Stimulated activated effector memory CD8-positive, alpha-beta T cell treated with anti-CD3 and anti-CD28 coated beads, Interleukin-12 subunit alpha, Interleukin-12 subunit beta, amount 100 ng/mL, for 72 hours (primary cell): Measurements from ENCODE around the gene NDST4.

Source experiments
- ATAC-seq: fragments of 150-1000 bp; cut with Tn5 transposase; 2 replicates; pipeline ENCODE4 v1.10.0; 2021
- DNase-seq, 2 donors: peaks; one replicate each; pipeline ENCODE4 v3.0.0; 2021 to 2022; ENCODE audit warnings: low spot score in 2 of 2
- H3K27ac Mint-ChIP-seq: one replicate; pipeline ENCODE4 v1.8.0; 2022; ENCODE audit warnings: mild to moderate bottlenecking, mixed read lengths
- H3K36me3 Mint-ChIP-seq: one replicate; pipeline ENCODE4 v1.8.0; 2022; ENCODE audit warnings: mild to moderate bottlenecking, mixed read lengths
- H3K4me1 Mint-ChIP-seq: one replicate; pipeline ENCODE4 v1.8.0; 2022; ENCODE audit warnings: mixed read lengths
- H3K4me3 Mint-ChIP-seq: one replicate; pipeline ENCODE4 v1.8.0; 2022; ENCODE audit warnings: mild to moderate bottlenecking, mixed read lengths
- H3K9me3 Mint-ChIP-seq: one replicate; pipeline ENCODE4 v1.8.0; 2022; ENCODE audit warnings: mixed read lengths

The NDST4 gene

DNA sequence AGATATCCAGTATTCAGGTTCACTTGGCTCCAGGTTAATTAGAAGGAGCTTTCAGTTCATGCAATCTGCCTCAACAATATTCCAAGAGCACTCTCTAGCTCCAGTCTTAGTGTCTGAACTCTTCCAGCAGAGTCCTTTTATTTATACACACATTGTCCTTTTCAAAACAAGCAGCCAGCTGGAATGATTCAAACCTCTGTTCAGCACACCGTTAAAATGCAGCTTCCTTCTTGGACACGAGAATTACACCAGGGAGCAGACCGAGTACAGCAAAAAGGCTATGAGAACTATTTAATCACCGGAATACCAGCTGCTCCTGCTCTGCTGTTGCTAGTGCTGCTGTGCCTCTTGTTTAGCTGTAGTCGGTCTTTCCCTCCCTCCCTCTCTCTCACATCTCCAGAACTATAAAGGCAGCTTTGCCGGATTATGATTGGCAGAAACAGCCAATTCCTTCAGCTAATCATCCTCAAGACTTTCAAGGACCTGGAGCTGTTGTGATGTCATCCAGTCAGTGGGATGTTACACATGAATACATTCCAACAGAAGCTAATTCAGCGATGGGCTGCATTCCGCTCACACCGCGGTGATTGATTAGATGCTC lies at the start of gene NDST4:
TSS of gene NDST4 (minus strand) at position 115 of the 601 bp plus-strand sequence. CDS start 36,584 bp downstream, outside the sequence.
- DNase-seq: no peak
- H3K4me3 Mint-ChIP-seq: no peak within 1 kb of the TSS
- no peaks in the 10 kb centered on the region for H3K9me3 Mint-ChIP-seq
- H3K27ac Mint-ChIP-seq: no peak within 1 kb of the TSS
- no peak for ATAC-seq
- no peaks in the 10 kb centered on the region for H3K36me3 Mint-ChIP-seq
- H3K4me1 Mint-ChIP-seq: no peaks in the 10 kb centered on the region

- no peaks in the 10 kb centered on the region for H3K9me3 Mint-ChIP-seq
- no peaks in the 10 kb centered on the region for H3K36me3 Mint-ChIP-seq
- no peaks in the 10 kb centered on the region for H3K4me1 Mint-ChIP-seq
- H3K4me3 Mint-ChIP-seq: no peak overlapping the region
- ATAC-seq (no peak), DNase-seq (no peak)
- H3K27ac Mint-ChIP-seq: no peak overlapping the region
Observed at GRCh38 chr4:115159141-115159540, 45.7 kb upstream of the NDST4 start.

DNA sequence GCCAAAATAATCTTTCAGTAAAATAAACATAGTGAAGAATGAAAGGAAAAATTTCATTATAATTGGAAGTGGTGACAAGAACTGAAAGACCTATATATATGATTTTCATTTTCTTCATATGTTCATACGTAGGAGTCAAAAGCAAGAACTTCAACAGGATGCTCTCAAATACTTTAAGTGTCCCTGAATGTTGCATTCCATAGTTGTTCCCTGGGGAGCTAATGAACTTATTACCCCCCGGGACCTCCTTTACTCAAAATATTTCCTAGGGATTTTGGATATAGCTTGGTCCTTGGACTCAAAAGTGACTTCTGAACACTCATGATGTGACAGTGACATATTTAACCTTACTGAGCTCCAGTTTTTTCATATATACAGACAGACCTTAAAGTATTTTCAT lies 44.9 kb upstream of the NDST4 start:
- no peaks in the 10 kb centered on the region for H3K4me1 Mint-ChIP-seq
- H3K36me3 Mint-ChIP-seq: no peaks in the 10 kb centered on the region
- no peak overlapping the region for H3K27ac Mint-ChIP-seq
- ATAC-seq: no peak
- H3K4me3 Mint-ChIP-seq: no peak overlapping the region
- DNase-seq: no peak
- no peaks in the 10 kb centered on the region for H3K9me3 Mint-ChIP-seq

DNA sequence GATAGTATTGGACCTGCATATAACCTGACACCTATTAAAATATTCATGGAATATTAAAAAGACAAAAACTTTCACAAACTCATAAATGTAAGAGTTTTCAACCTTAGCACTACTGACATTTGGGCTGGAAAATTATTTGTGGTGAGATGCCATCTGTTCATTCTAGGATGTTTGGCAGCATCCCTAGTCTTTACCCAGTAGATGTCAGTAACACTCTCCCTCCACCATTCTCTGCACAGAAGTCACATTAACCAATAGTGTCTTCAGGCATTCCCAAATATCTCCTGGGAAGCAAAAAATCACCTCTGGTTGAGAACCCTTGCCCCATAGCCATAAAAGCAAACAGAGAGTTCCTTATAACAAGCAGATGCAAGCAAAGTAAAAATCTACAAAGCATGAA lies 41.4 kb upstream of the NDST4 start:
- Mint-ChIP-seq H3K4me1 (no peaks in the 10 kb centered on the region), H3K36me3 (no peaks in the 10 kb centered on the region), H3K27ac (no peak overlapping the region), H3K9me3 (no peaks in the 10 kb centered on the region), H3K4me3 (no peak overlapping the region)
- no peak for DNase-seq
- ATAC-seq: no peak

- Mint-ChIP-seq H3K9me3 (no peaks in the 10 kb centered on the region), H3K36me3 (no peaks in the 10 kb centered on the region), H3K4me3 (no peak overlapping the region), H3K4me1 (no peaks in the 10 kb centered on the region), H3K27ac (no peak overlapping the region)
- no peak for DNase-seq
- no peak for ATAC-seq
Observed at GRCh38 chr4:115152965-115153364, 39.5 kb upstream of the NDST4 start.

DNA sequence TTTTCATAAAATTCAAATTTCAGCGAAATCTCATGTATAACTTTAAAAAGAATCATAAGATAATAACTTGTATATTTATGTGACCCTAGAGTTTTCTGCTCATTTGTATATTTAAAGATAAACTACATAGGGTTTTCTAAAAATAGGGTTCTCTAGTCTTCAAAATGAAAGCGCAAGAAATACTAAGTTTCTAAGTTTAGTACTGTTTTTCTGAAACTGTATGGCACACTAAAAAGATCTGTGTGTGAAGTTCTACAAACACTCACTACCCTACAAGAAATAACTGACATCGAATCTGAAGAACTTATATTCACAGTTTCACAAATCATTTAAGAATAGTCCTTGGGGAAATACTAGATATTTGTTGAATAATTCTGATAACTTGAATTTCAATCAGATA lies 38.7 kb upstream of the NDST4 start:
- Mint-ChIP-seq H3K9me3 (no peaks in the 10 kb centered on the region), H3K27ac (no peak overlapping the region), H3K4me1 (no peaks in the 10 kb centered on the region), H3K36me3 (no peaks in the 10 kb centered on the region), H3K4me3 (no peak overlapping the region)
- DNase-seq (no peak), ATAC-seq (no peak)

- ATAC-seq (no peak), DNase-seq (no peak)
- no peaks in the 10 kb centered on the region for H3K36me3 Mint-ChIP-seq
- no peak overlapping the region for H3K27ac Mint-ChIP-seq
- H3K4me3 Mint-ChIP-seq: no peak overlapping the region
- H3K4me1 Mint-ChIP-seq: no peaks in the 10 kb centered on the region
- H3K9me3 Mint-ChIP-seq: no peaks in the 10 kb centered on the region
Observed at GRCh38 chr4:115149106-115149505, 35.7 kb upstream of the NDST4 start.

GRCh38 chr4:115145393-115146160 lies 32.2 kb upstream of the NDST4 start:
- Mint-ChIP-seq H3K9me3 (no peaks in the 10 kb centered on the region), H3K27ac (no peak overlapping the region), H3K4me1 (no peaks in the 10 kb centered on the region), H3K4me3 (no peak overlapping the region), H3K36me3 (no peaks in the 10 kb centered on the region)
- ATAC-seq (no peak), DNase-seq (no peak)

DNA sequence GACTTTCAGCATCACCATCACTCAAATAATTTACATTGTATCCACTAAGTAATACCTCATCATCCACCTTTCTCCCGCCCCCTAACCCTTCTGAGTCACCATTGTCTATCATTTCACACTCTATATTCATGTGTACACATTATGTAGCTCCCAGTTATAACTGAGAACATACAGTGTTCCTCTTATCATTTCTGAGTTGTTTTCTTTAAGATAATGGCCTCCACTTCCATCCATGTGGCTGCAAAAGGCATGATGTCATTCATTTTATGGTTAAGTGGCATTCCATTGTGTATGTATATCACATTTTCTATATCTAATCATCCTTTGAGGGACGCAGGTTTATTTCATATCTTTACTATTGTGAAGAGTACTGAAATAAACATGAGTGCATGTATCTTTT lies 14.6 kb upstream of the NDST4 start:
- Mint-ChIP-seq H3K4me1 (no peaks in the 10 kb centered on the region), H3K9me3 (peaks cover 2% of the 10 kb centered on the region), H3K4me3 (no peak overlapping the region), H3K36me3 (no peaks in the 10 kb centered on the region), H3K27ac (no peak overlapping the region)
- DNase-seq (no peak), ATAC-seq (no peak)

- DNase-seq (no peak), ATAC-seq (no peak)
- Mint-ChIP-seq H3K4me1 (no peaks in the 10 kb centered on the region), H3K27ac (no peak overlapping the region), H3K4me3 (no peak overlapping the region), H3K36me3 (no peaks in the 10 kb centered on the region), H3K9me3 (peaks cover 2% of the 10 kb centered on the region)
Observed at GRCh38 chr4:115126491-115126890, 13.1 kb upstream of the NDST4 start.

DNA sequence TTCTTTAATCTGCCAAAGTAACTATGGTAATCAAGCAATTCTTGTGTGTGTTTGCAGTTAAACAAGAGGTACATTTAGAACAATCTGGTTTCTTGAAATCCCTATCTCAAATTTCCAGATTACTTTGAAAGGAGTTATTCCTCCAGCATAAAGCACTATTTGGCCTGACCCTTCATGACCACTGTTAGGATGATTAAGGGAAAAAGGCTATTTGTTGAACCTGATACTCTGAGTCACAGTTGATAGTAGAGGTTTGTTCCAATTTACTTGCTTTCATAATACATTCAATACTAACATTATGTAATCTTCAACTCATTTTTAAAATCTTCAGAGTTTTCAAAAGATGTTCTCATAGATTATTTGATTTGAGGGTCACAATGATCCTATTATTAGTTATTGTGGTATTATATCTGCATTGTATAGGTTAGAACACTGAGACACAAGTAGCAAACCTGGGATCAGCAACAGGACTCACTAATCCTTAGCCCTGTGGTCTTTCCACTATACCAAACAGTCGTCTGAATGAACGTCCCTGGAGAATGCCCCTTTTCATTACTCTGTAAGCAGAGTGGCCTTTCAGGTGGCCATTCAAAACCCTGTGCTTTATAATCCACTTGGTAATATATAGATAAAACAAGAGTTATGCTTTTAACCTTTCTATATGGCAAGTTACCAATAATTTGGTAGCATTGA lies 8.1 kb upstream of the NDST4 start:
- no peaks in the 10 kb centered on the region for H3K36me3 Mint-ChIP-seq
- H3K4me3 Mint-ChIP-seq: no peak overlapping the region
- H3K4me1 Mint-ChIP-seq: no peaks in the 10 kb centered on the region
- no peak for DNase-seq
- H3K9me3 Mint-ChIP-seq: peaks cover 2% of the 10 kb centered on the region
- no peak for ATAC-seq
- no peak overlapping the region for H3K27ac Mint-ChIP-seq

DNA sequence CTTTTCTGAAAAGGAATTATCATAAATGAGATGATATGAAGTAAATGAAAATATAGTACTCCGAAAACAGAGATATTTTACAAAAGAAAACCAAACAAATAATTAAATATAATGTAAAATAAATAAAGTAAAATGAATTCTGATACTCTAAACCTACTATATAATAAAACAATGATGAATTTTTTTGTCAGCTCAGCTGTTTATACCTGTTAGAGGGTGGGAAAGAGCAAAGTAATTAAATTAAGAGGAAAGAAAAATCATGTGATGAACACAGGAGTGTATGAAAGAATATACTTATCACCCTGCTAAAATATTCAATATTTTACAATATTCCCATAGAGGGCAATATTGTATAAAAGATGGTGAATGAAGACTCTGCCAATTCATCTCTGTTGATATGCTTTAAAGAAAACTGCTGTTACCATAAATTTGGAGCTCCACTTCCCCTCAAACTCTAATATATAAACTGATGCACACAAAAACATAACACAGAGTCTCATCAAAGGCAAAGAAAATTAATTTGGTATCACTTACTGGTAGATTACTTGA lies 6.5 kb upstream of the NDST4 start:
- no peak for DNase-seq
- no peaks in the 10 kb centered on the region for H3K9me3 Mint-ChIP-seq
- H3K27ac Mint-ChIP-seq: no peak overlapping the region
- no peak for ATAC-seq
- no peaks in the 10 kb centered on the region for H3K36me3 Mint-ChIP-seq
- H3K4me3 Mint-ChIP-seq: no peak overlapping the region
- H3K4me1 Mint-ChIP-seq: no peaks in the 10 kb centered on the region

- Mint-ChIP-seq H3K36me3 (no peaks in the 10 kb centered on the region), H3K27ac (no peak overlapping the region), H3K4me3 (no peak overlapping the region), H3K4me1 (no peaks in the 10 kb centered on the region), H3K9me3 (no peaks in the 10 kb centered on the region)
- ATAC-seq (no peak), DNase-seq (no peak)
Observed at GRCh38 chr4:115117651-115118050, 4.2 kb upstream of the NDST4 start.

DNA sequence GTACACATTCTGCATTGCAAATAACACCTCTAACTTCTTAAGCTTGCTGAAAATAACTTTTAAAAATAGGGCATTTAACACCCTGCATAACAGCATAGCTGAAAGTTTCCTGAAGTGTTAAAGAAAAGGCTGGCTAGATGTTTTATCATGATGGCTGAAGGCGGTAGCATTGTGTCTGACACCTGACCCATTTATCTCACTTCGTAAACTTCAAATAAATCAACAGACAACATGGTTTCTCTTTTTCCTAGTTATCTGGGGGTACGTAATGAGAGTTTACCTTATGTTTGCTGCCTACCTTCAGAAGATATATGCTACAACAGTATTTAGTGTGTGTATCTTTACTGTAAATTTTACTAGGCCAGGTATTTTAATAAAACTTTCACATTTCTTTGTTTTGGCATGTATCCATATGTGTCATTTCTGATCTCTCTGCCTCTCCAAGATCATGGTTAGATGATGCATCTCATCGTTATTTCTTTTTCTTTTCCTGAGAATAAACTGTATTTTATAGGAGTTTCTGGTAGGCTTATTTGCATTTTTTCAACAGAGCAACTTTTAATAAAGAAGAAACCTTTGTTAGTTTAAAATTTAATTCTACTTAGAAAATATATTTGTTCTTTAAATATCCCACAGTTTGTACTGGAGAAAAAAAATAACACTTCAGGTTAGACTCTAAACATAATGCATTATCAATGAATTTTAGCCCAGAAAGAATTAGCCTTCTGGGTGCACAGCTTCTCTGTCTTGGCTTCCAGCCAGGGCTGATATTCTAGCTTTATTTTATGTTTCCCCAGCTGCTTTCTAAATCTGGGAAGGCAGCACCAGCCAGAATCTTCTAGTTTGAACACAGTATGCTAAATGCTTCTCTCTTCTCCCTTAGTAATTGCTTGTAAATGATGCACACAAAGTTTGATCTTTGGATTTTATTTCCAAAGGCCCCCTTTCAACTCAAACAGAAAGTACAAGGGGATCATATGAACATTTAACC lies 2.9 kb downstream of the NDST4 start:
- ATAC-seq (no peak), DNase-seq (no peak)
- Mint-ChIP-seq H3K4me3 (no peak overlapping the region), H3K27ac (no peak overlapping the region), H3K4me1 (no peaks in the 10 kb centered on the region), H3K36me3 (no peaks in the 10 kb centered on the region), H3K9me3 (no peaks in the 10 kb centered on the region)

DNA sequence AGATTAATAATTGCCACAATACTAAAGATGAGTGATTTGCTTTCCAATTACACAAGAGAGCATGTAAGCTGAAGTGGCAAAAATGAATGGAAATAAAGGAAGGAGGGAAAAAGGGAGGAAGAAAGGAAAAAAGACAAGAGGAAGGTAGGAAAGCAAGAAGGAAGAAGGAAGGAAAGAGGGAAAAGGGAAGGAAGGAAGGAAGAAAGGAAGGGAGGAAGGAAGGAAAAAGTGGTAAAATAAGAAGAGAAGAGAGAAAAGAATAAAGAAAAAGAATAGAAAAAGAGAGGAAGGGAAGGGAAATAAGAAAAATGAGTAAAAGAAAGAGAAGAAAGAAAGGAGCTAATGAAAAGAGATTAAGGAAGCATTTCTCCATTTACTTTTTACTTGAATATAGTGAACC lies 4.6 kb downstream of the NDST4 start:
- Mint-ChIP-seq H3K9me3 (no peaks in the 10 kb centered on the region), H3K36me3 (no peaks in the 10 kb centered on the region), H3K4me3 (no peak overlapping the region), H3K4me1 (no peaks in the 10 kb centered on the region), H3K27ac (no peak overlapping the region)
- ATAC-seq (no peak), DNase-seq (no peak)
